ENCODE measurements around the gene CLCF1. TPM values are rescaled to one million over a fixed set of nuclear protein-coding genes. Genes with fewer than 3 reads are reported as not detected.

Gene CLCF1
- total and polyA plus RNA-seq, 9 donors, result 2.5 to 22.9 (median 5.0) TPM

DNA sequence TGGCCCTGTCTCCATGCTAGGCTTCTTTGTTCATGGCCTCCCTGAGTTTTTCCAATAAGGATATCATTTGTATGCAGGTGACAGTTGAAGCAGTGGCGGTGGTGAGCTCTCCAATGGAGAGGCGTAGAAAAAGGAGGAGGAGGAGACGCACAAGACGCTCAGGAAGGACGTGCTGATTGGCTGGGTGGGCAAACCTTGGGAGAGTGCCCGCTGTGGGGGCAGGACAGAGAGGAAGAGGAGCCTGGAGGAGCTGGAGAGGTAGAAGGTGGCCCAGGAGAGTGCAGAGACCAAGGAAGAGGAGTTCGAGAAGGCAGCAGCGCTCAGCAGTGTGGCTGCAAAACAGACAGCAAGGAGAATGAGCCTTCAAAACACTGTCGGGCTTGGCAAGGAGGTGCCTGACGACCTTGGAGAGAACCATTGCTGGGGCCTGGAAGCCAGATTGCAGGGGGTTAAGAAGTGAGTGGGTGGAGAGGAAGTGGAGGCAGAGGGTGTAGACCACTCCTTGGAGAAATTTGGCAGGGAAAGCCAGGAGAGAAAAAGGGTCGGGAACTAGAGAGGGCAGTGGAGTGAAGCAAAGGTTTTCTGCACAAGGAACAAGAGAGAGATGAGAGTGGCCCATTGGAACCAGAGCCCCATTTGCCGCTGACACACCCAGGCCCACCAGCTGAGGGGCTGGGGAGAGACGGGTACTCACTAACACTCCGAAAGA is 7.5 kb downstream of the CLCF1 start:
- Histone ChIP-seq H3K27me3 (no peaks in the 10 kb centered on the region), H3K36me3 (no peaks in the 10 kb centered on the region), H3K4me3 (no peak overlapping the region), H3K27ac (peak overlapping the region; percentile 37 to 75), H3K4me1 (ENCODE audit: insufficient read depth) (peaks cover 21% of the 10 kb centered on the region), H3K9me3 (no peaks in the 10 kb centered on the region)
- intact Hi-C loops (cut with DNase I), result no loop called here
- TF ChIP-seq POLR2A (IDR thresholded peaks at IDR 0.05) (no peak), CTCF (IDR thresholded peaks at IDR 0.05) (no peak), EP300 (IDR thresholded peaks at IDR 0.05) (no peak)
- WGBS, 3 donors, result 8 to 24% (median 20%) methylated on average over 14 of the region's 14 CpGs
- DNase-seq, result peak; percentile 52 to 78 (median 69)

- Histone ChIP-seq H3K9me3 (no peaks in the 10 kb centered on the region), H3K4me1 (ENCODE audit: insufficient read depth) (peaks cover 14% of the 10 kb centered on the region), H3K4me3 (no peak overlapping the region), H3K27ac (peak overlapping the region; percentile 37 to 75), H3K27me3 (no peaks in the 10 kb centered on the region), H3K36me3 (no peaks in the 10 kb centered on the region)
- 81 to 87% (median 82%) methylated on average over 24 of the region's 24 CpGs for WGBS, 3 donors
- intact Hi-C loops (cut with DNase I), result no loop called here
- DNase-seq, result peak in 1 of 5 donors; percentile 37
- no peak for TF ChIP-seq CTCF (IDR thresholded peaks at IDR 0.05)
- no peak for TF ChIP-seq EP300 (IDR thresholded peaks at IDR 0.05)
- no peak for TF ChIP-seq POLR2A (IDR thresholded peaks at IDR 0.05)
Measured at GRCh38 chr11:67364783-67365722, 8.3 kb downstream of the CLCF1 start.

DNA sequence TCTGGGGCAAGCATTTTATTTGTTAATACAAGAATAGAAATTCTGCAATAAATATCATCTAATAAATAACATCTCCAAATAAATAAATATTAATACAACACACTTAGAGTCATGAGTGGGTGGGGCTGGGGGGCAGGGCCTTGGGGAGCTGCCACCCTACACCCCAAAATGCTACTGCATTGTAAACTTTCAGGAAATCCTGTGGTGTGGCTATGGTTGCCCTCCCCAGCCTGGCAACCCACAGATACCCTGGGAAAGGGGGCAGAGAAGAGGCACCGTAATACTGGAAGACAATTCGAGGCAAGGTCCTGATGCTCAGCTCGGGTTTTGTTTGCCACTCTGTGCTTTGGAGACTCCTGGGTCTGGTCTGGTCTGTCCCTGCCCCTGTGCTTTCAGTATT is 9.2 kb downstream of the CLCF1 start:
- no peak overlapping the region for H3K27ac ChIP-seq
- DNase-seq, result no peak
- no peaks in the 10 kb centered on the region for H3K36me3 ChIP-seq
- no peaks in the 10 kb centered on the region for H3K27me3 ChIP-seq
- H3K9me3 ChIP-seq, result no peaks in the 10 kb centered on the region
- H3K4me3 ChIP-seq, result no peak overlapping the region
- no peak for TF ChIP-seq EP300 (IDR thresholded peaks at IDR 0.05)
- TF ChIP-seq POLR2A (IDR thresholded peaks at IDR 0.05), result no peak
- no peak for TF ChIP-seq CTCF (IDR thresholded peaks at IDR 0.05)
- intact Hi-C loops (cut with DNase I), result no loop called here
- H3K4me1 ChIP-seq (ENCODE audit: insufficient read depth), result peaks cover 13% of the 10 kb centered on the region
- WGBS, 3 donors, result 92 to 97% (median 97%) methylated on average over 3 of the region's 3 CpGs

GRCh38 chr11:67357831-67358670 is 15.3 kb downstream of the CLCF1 start:
- 80 to 82% (median 82%) methylated on average over 12 of the region's 12 CpGs for WGBS, 3 donors
- no peak overlapping the region for H3K27ac ChIP-seq
- DNase-seq, result peak in 1 of 5 donors; percentile 29
- H3K4me1 ChIP-seq (ENCODE audit: insufficient read depth), result peaks cover 13% of the 10 kb centered on the region
- TF ChIP-seq CTCF (IDR thresholded peaks at IDR 0.05) (no peak), EP300 (IDR thresholded peaks at IDR 0.05) (no peak), POLR2A (IDR thresholded peaks at IDR 0.05) (no peak)
- H3K36me3 ChIP-seq, result no peaks in the 10 kb centered on the region
- H3K4me3 ChIP-seq, result no peak overlapping the region
- no peaks in the 10 kb centered on the region for H3K9me3 ChIP-seq
- no peaks in the 10 kb centered on the region for H3K27me3 ChIP-seq
- intact Hi-C loops (cut with DNase I), result loop anchor here in 2 of 4 donors (1.0 to 5.0 kb wide), 3 partner anchors 24 to 144 kb away; no protein-coding TSS in a partner anchor
